Smooth muscle cell (in vitro differentiated cells): ENCODE results near the gene ACTR1A. TPM values are rescaled to one million over a fixed set of nuclear protein-coding genes. Genes with fewer than 3 reads are reported as not detected.

ENCODE experiments used
- DNase-seq: peaks from one replicate; lab custom pipeline; 2025; ENCODE audit not compliant: unreplicated experiment; lab: John Stamatoyannopoulos, UW
- H2AFZ ChIP-seq: fragments of 200-600 bp; sonication (generic); 2 replicates; pipeline ENCODE4 v1.6.0; 2016; ENCODE audit warnings: antibody characterized with exemption, low read depth, mild to moderate bottlenecking
- H3F3A ChIP-seq: fragments of 200-600 bp; sonication (generic); 2 replicates; pipeline ENCODE4 v1.6.0; 2017; ENCODE audit warnings: antibody characterized with exemption, low read depth
- H3K27ac ChIP-seq: fragments of 200-600 bp; sonication (generic); 2 replicates; pipeline ENCODE4 v1.5.1; 2016; ENCODE audit warnings: low read depth, mild to moderate bottlenecking
- H3K27me3 ChIP-seq: fragments of 200-600 bp; sonication (generic); 2 replicates; pipeline ENCODE4 v1.6.1; 2016; ENCODE audit warnings: low read depth, mild to moderate bottlenecking
- H3K36me3 ChIP-seq: fragments of 200-600 bp; sonication (generic); 2 replicates; pipeline ENCODE4 v1.5.1; 2016; ENCODE audit warnings: low read depth
- H3K4me1 ChIP-seq: fragments of 200-600 bp; sonication (generic); 2 replicates; pipeline ENCODE4 v1.5.1; 2016; ENCODE audit warnings: low read depth
- H3K4me2 ChIP-seq: fragments of 200-600 bp; sonication (generic); 2 replicates; pipeline ENCODE4 v1.6.0; 2016; ENCODE audit warnings: mild to moderate bottlenecking
- H3K4me3 ChIP-seq: fragments of 200-600 bp; sonication (generic); 2 replicates; pipeline ENCODE4 v1.5.1; 2016; ENCODE audit warnings: mild to moderate bottlenecking
- H3K79me2 ChIP-seq: fragments of 200-600 bp; sonication (generic); 2 replicates; pipeline ENCODE4 v1.6.0; 2016; ENCODE audit warnings: low read depth, mild to moderate bottlenecking
- H3K9ac ChIP-seq: fragments of 200-600 bp; sonication (generic); 2 replicates; pipeline ENCODE4 v1.6.0; 2016; ENCODE audit warnings: low read depth
- H3K9me3 ChIP-seq: fragments of 200-600 bp; sonication (generic); replicated peaks from 2 replicates; pipeline ENCODE4 v1.5.1; 2016; ENCODE audit warnings: low read depth
- H4K20me1 ChIP-seq: fragments of 200-600 bp; sonication (generic); 2 replicates; pipeline ENCODE4 v1.6.0; 2016; ENCODE audit warnings: low read depth
- CTCF ChIP-seq: fragments of 200-600 bp; sonication (generic); IDR thresholded peaks from 2 replicates; pipeline ENCODE4 v1.5.1; 2017; ENCODE audit warnings: borderline replicate concordance, mild to moderate bottlenecking, antibody characterized with exemption; ENCODE audit not compliant: insufficient read depth, poor library complexity, severe bottlenecking
- WGBS: methylation state at CpG from one replicate; pipeline ENCODE4 v1.1.7; 2016; ENCODE audit warnings: low lambda C conversion rate; 5-methylcytosine and 5-hydroxymethylcytosine counted together
- polyA plus RNA-seq: library from polyadenylated mRNA; unstranded; fragments of >200 nt; fragmentation: Nextera tagmentation; extraction: Ambion mirVana; gene quantifications from 2 replicates; pipeline ENCODE4 v1.2.1, GENCODE V29; 2016
- total RNA-seq: library from RNA; depleted of rRNA; stranded (reverse); fragments of >200 nt; gene quantifications from 2 replicates; pipeline ENCODE4 v1.2.3, GENCODE V29; 2014

The ACTR1A gene
- total and polyA plus RNA-seq, 2 experiments from 2014 or later: 144 to 149 TPM

- H3K9me3 ChIP-seq: no peaks in the 10 kb centered on the region
- no peak overlapping the region for H3K27ac ChIP-seq
- no peaks in the 10 kb centered on the region for H4K20me1 ChIP-seq
- H2AFZ ChIP-seq: no peak overlapping the region
- DNase-seq: no peak
- no peaks in the 10 kb centered on the region for H3K27me3 ChIP-seq
- no peaks in the 10 kb centered on the region for H3K36me3 ChIP-seq
- H3K79me2 ChIP-seq: no peaks in the 10 kb centered on the region
- H3K9ac ChIP-seq: no peak overlapping the region
- no peak for TF ChIP-seq CTCF
- no peaks in the 10 kb centered on the region for H3K4me1 ChIP-seq
- no peak overlapping the region for H3K4me2 ChIP-seq
- H3K4me3 ChIP-seq: no peak overlapping the region
- no peaks in the 10 kb centered on the region for H3F3A ChIP-seq
- 92% methylated on average over 6 of the region's 6 CpGs for WGBS
Observed at GRCh38 chr10:102467318-102467717, 35.2 kb downstream of the ACTR1A start.

GRCh38 chr10:102465466-102465865 is 37.0 kb downstream of the ACTR1A start:
- Histone ChIP-seq H3K9me3 (no peaks in the 10 kb centered on the region), H2AFZ (no peak overlapping the region), H3K4me3 (no peak overlapping the region), H3K4me2 (no peak overlapping the region), H3K36me3 (no peaks in the 10 kb centered on the region), H3F3A (no peaks in the 10 kb centered on the region), H3K4me1 (peaks cover 10% of the 10 kb centered on the region), H3K27ac (no peak overlapping the region), H4K20me1 (no peaks in the 10 kb centered on the region), H3K79me2 (no peaks in the 10 kb centered on the region), H3K27me3 (no peaks in the 10 kb centered on the region), H3K9ac (no peak overlapping the region)
- no peak for DNase-seq
- WGBS: 81% methylated on average over 3 of the region's 3 CpGs
- TF ChIP-seq CTCF: no peak

GRCh38 chr10:102463983-102464382 is 38.5 kb downstream of the ACTR1A start:
- Histone ChIP-seq H3K9ac (no peak overlapping the region), H4K20me1 (no peaks in the 10 kb centered on the region), H3K79me2 (no peaks in the 10 kb centered on the region), H3K9me3 (no peaks in the 10 kb centered on the region), H3K4me1 (peaks cover 10% of the 10 kb centered on the region), H3K4me2 (no peak overlapping the region), H3K27ac (no peak overlapping the region), H3K27me3 (no peaks in the 10 kb centered on the region), H2AFZ (no peak overlapping the region), H3K4me3 (no peak overlapping the region), H3K36me3 (no peaks in the 10 kb centered on the region), H3F3A (no peaks in the 10 kb centered on the region)
- 90% methylated on average over 10 of the region's 10 CpGs for WGBS
- no peak for TF ChIP-seq CTCF
- no peak for DNase-seq

- Histone ChIP-seq H2AFZ (no peak overlapping the region), H3F3A (no peaks in the 10 kb centered on the region), H3K9me3 (no peaks in the 10 kb centered on the region), H3K36me3 (no peaks in the 10 kb centered on the region), H3K27me3 (no peaks in the 10 kb centered on the region), H3K9ac (no peak overlapping the region), H3K27ac (no peak overlapping the region), H3K4me1 (peaks cover 10% of the 10 kb centered on the region), H3K79me2 (no peaks in the 10 kb centered on the region), H3K4me3 (peak overlapping the region; percentile 23), H3K4me2 (peak overlapping the region; percentile 74), H4K20me1 (no peaks in the 10 kb centered on the region)
- WGBS: 70% methylated on average over 6 of the region's 6 CpGs
- no peak for DNase-seq
- TF ChIP-seq CTCF: no peak
Observed at GRCh38 chr10:102462512-102463054, 39.9 kb downstream of the ACTR1A start.
